Measurements from ENCODE around the gene SYNE1. TPM values are rescaled to one million over a fixed set of nuclear protein-coding genes. Genes with fewer than 3 reads are reported as not detected.
"Not testable (repeated sequence)": the region's sequence is repeated elsewhere in the genome, so short reads cannot be mapped to it uniquely, and the experiment has no call there.

The SYNE1 gene
- total and polyA plus RNA-seq, 4 experiments from 2014 or later: 22.5 to 228 (median 144) TPM

DNA sequence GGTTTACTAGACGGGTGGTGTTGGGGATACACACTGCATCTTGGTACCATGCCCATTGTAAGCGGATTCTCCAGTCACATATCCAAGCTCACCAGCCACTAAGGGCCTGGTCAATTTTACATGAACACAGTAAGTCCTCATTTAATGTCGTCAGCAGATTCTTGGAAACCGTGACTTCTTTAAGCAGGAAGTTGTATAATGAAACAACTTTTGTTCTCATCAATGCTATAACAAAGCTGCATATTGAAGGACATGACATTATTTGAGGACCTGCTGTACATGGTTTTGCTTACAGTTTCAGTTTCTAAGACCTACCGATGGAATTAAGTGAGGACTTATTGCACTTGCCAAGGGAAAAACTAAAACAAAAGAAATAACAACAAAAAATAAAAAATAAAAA, 295.6 kb downstream of the SYNE1 start:
- no peaks in the 10 kb centered on the region for H3K27me3 ChIP-seq (ENCODE audit: insufficient read depth, low read length)
- no peaks in the 10 kb centered on the region for H3K36me3 ChIP-seq (ENCODE audit: insufficient read depth, low read length)
- Mint-ChIP-seq H3K27me3 (peaks cover 0 to 3% of the 10 kb centered on the region in 2 donors), H3K36me3 (no peaks in the 10 kb centered on the region), H3K9me3 (peaks cover 0 to 1% (median 0%) of the 10 kb centered on the region in 8 donors), H3K27ac (no peak overlapping the region), H3K4me1 (peaks cover 0 to 2% (median 0%) of the 10 kb centered on the region in 4 donors), H3K4me3 (no peak overlapping the region)
- ChIA-PET CTCF (ENCODE audit: partially characterized antibody) (interaction anchor here (8.2 kb wide), 1 partner anchor 43 kb away, joined by 187 read pairs; no protein-coding TSS in a partner anchor), POLR2A (ENCODE audit: partially characterized antibody) (no interaction called here)
- no peaks in the 10 kb centered on the region for H3K4me1 ChIP-seq (ENCODE audit: insufficient read depth, low read length)
- no peak overlapping the region for H3K27ac ChIP-seq (ENCODE audit: low read depth, low read length)
- no peak overlapping the region for H3K4me3 ChIP-seq (ENCODE audit: low read length in 2 of 2)
- no peaks in the 10 kb centered on the region for H3K9me3 ChIP-seq (ENCODE audit: control insufficient read depth in 1 of 2, low read length in 2 of 2)
- no peak for DNase-seq
- intact Hi-C loops (cut with micrococcal nuclease): no loop called here

- Histone ChIP-seq H3K9me3 (ENCODE audit: control insufficient read depth in 1 of 2, low read length in 2 of 2) (no peaks in the 10 kb centered on the region), H3K36me3 (ENCODE audit: insufficient read depth, low read length) (no peaks in the 10 kb centered on the region), H3K27me3 (ENCODE audit: insufficient read depth, low read length) (no peaks in the 10 kb centered on the region), H3K27ac (ENCODE audit: low read depth, low read length) (no peak overlapping the region), H3K4me3 (ENCODE audit: low read length in 2 of 2) (no peak overlapping the region), H3K4me1 (ENCODE audit: insufficient read depth, low read length) (no peaks in the 10 kb centered on the region)
- peaks cover 0 to 1% (median 0%) of the 10 kb centered on the region in 8 donors for H3K9me3 Mint-ChIP-seq
- H3K4me3 Mint-ChIP-seq: peak overlapping the region in 1 of 8 donors; percentile 45
- intact Hi-C loops (cut with micrococcal nuclease): loop anchor here (1.0 to 2.0 kb wide), 7 partner anchors 29 to 663 kb away; no protein-coding TSS in a partner anchor
- ChIA-PET CTCF (ENCODE audit: partially characterized antibody) (interaction anchor here (0.7 to 8.2 kb wide), 28 partner anchors 10 to 648 kb away, joined by 3 to 187 read pairs (median 5); no protein-coding TSS in a partner anchor), POLR2A (ENCODE audit: partially characterized antibody) (interaction anchor here (0.6 to 3.2 kb wide), 5 partner anchors 28 to 648 kb away, joined by 3 to 22 read pairs (median 3); no protein-coding TSS in a partner anchor)
- H3K27ac Mint-ChIP-seq: no peak overlapping the region
- no peaks in the 10 kb centered on the region for H3K27me3 Mint-ChIP-seq
- peak in 4 of 5 donors; percentile 44 to 62 (median 52) for DNase-seq
- H3K36me3 Mint-ChIP-seq: no peaks in the 10 kb centered on the region
- peaks cover 0 to 2% (median 0%) of the 10 kb centered on the region in 4 donors for H3K4me1 Mint-ChIP-seq
Measured at GRCh38 chr6:152338335-152339125, 298.6 kb downstream of the SYNE1 start.

DNA sequence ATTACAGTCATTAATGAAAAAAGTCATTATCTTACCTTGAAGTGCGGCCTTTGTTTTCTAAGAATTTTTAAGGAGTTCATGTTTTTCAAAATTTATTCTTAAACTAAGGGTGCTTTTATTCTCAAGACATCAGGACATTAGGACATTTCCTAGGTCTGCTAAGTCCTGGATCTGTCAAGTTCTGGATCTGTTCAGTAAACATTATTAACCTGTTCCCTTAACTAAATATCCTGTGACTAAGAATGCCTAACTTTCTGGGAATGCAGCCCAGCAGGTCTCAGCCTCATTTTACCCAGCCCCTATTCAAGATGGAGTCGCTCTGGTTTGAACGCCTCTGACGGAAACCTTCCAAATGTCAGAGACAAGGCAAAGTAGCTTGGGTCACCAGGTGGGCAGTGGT, 302.6 kb downstream of the SYNE1 start:
- CTCF ChIA-PET (ENCODE audit: partially characterized antibody): interaction anchor here (8.2 kb wide), 1 partner anchor 36 kb away, joined by 187 read pairs; no protein-coding TSS in a partner anchor
- Histone ChIP-seq H3K9me3 (ENCODE audit: control insufficient read depth in 1 of 2, low read length in 2 of 2) (no peaks in the 10 kb centered on the region), H3K4me1 (ENCODE audit: insufficient read depth, low read length) (no peaks in the 10 kb centered on the region), H3K27ac (ENCODE audit: low read depth, low read length) (no peak overlapping the region), H3K27me3 (ENCODE audit: insufficient read depth, low read length) (no peaks in the 10 kb centered on the region), H3K36me3 (ENCODE audit: insufficient read depth, low read length) (no peaks in the 10 kb centered on the region), H3K4me3 (ENCODE audit: low read length in 2 of 2) (no peak overlapping the region)
- intact Hi-C loops (cut with micrococcal nuclease): no loop called here
- peaks cover 0 to 2% of the 10 kb centered on the region in 2 donors for H3K27me3 Mint-ChIP-seq
- peaks cover 0 to 2% (median 0%) of the 10 kb centered on the region in 4 donors for H3K4me1 Mint-ChIP-seq
- H3K36me3 Mint-ChIP-seq: no peaks in the 10 kb centered on the region
- no peak for DNase-seq
- POLR2A ChIA-PET (ENCODE audit: partially characterized antibody): no interaction called here
- H3K4me3 Mint-ChIP-seq: no peak overlapping the region
- no peak overlapping the region for H3K27ac Mint-ChIP-seq
- H3K9me3 Mint-ChIP-seq: peaks cover 0 to 1% (median 0%) of the 10 kb centered on the region in 8 donors

- H3K4me1 Mint-ChIP-seq: no peaks in the 10 kb centered on the region
- Histone ChIP-seq H3K36me3 (ENCODE audit: insufficient read depth, low read length) (no peaks in the 10 kb centered on the region), H3K9me3 (ENCODE audit: control insufficient read depth in 1 of 2, low read length in 2 of 2) (no peaks in the 10 kb centered on the region), H3K27me3 (ENCODE audit: insufficient read depth, low read length) (no peaks in the 10 kb centered on the region), H3K4me3 (ENCODE audit: low read length in 2 of 2) (no peak overlapping the region), H3K27ac (ENCODE audit: low read depth, low read length) (no peak overlapping the region), H3K4me1 (ENCODE audit: insufficient read depth, low read length) (no peaks in the 10 kb centered on the region)
- peaks cover 0 to 2% of the 10 kb centered on the region in 2 donors for H3K27me3 Mint-ChIP-seq
- no peak overlapping the region for H3K27ac Mint-ChIP-seq
- no peaks in the 10 kb centered on the region for H3K9me3 Mint-ChIP-seq
- no peak overlapping the region for H3K4me3 Mint-ChIP-seq
- ChIA-PET POLR2A (ENCODE audit: partially characterized antibody) (no interaction called here), CTCF (ENCODE audit: partially characterized antibody) (no interaction called here)
- intact Hi-C loops (cut with micrococcal nuclease): no loop called here
- no peaks in the 10 kb centered on the region for H3K36me3 Mint-ChIP-seq
- DNase-seq: no peak
Measured at GRCh38 chr6:152330961-152331360, 306.2 kb downstream of the SYNE1 start.

DNA sequence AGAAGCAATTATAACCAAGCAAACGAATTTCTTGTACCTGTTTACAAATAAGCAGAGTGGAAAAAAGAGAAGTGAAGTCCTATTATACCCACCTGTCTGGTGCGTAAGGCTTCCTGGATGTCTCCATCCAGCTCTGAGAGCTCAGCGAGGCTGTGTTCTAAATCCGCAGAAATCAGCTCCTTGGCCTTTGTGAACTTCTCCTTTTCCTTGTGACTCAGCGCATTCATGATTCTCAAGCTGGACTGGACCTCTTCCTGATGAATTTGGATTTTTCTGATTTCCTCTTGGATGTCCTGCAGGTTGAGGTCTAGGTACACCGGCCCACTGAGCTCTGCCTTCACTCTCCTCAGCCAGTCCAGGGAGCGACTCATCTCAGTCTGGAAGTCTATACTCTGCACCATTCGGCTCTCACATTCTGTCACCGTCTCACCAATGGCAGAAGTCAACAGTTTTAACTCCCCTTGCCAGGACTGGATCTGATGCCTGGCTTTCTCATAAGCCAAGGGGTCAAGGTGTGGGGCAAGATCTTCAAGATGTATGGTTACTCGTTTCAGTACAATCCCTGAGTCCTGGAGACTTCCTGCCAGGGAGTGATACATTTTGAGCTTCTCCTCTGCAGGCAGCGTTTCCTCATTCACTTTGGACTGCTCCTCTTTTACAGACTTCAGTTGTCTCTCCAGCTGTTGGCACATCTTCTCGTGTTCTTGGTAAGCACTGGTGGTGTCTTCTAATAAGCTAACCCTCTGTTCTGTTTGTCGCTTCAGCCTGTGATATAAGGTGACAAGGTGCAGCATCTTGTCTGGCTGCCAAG, 307.3 kb downstream of the SYNE1 start:
- Histone ChIP-seq H3K9me3 (ENCODE audit: control insufficient read depth in 1 of 2, low read length in 2 of 2) (no peaks in the 10 kb centered on the region), H3K36me3 (ENCODE audit: insufficient read depth, low read length) (no peaks in the 10 kb centered on the region), H3K27me3 (ENCODE audit: insufficient read depth, low read length) (no peaks in the 10 kb centered on the region), H3K4me1 (ENCODE audit: insufficient read depth, low read length) (no peaks in the 10 kb centered on the region), H3K27ac (ENCODE audit: low read depth, low read length) (no peak overlapping the region), H3K4me3 (ENCODE audit: low read length in 2 of 2) (no peak overlapping the region)
- H3K36me3 Mint-ChIP-seq: no peaks in the 10 kb centered on the region
- DNase-seq: no peak
- peaks cover 0 to 2% of the 10 kb centered on the region in 2 donors for H3K27me3 Mint-ChIP-seq
- H3K4me3 Mint-ChIP-seq: no peak overlapping the region
- POLR2A ChIA-PET (ENCODE audit: partially characterized antibody): no interaction called here
- intact Hi-C loops (cut with micrococcal nuclease): no loop called here
- H3K27ac Mint-ChIP-seq: no peak overlapping the region
- CTCF ChIA-PET (ENCODE audit: partially characterized antibody): interaction anchor here (0.6 to 3.6 kb wide), 3 partner anchors 20 to 1281 kb away, joined by 3 to 10 read pairs (median 3); no protein-coding TSS in a partner anchor
- H3K9me3 Mint-ChIP-seq: no peaks in the 10 kb centered on the region
- no peaks in the 10 kb centered on the region for H3K4me1 Mint-ChIP-seq

- H3K4me1 Mint-ChIP-seq; H3K9me3 Mint-ChIP-seq; H3K27ac Mint-ChIP-seq; POLR2A ChIA-PET (ENCODE audit: partially characterized antibody); H3K36me3 ChIP-seq (ENCODE audit: insufficient read depth, low read length); H3K27ac ChIP-seq (ENCODE audit: low read depth, low read length); H3K4me3 Mint-ChIP-seq; H3K27me3 ChIP-seq (ENCODE audit: insufficient read depth, low read length); intact Hi-C loops (cut with micrococcal nuclease); H3K36me3 Mint-ChIP-seq; H3K4me3 ChIP-seq (ENCODE audit: low read length in 2 of 2); H3K9me3 ChIP-seq (ENCODE audit: control insufficient read depth in 1 of 2, low read length in 2 of 2); H3K27me3 Mint-ChIP-seq; H3K4me1 ChIP-seq (ENCODE audit: insufficient read depth, low read length); DNase-seq: not testable (repeated sequence)
- CTCF ChIA-PET (ENCODE audit: partially characterized antibody): interaction anchor here (3.6 kb wide), 1 partner anchor 27 kb away, joined by 10 read pairs; no protein-coding TSS in a partner anchor
Measured at GRCh38 chr6:152328200-152328599, 309.0 kb downstream of the SYNE1 start.

DNA sequence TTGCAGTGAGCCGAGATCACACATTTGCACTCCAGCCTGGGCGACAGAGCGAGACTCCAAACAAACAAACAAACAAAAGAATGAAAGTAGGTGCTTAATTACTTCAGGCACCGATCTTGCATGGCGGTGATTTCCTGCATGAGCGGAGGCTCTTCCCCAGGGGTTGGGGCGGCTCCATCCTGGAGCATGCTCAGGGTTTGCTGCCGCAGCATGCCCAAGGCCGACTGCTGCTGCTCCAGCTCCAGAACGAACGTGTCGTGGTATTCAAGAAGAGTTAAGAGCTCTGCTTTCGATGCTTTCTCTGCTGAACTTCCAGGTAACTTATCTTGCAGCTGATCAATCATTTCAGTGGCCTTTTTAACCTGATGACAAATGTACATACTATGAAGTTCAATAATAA, 313.8 kb downstream of the SYNE1 start:
- no peaks in the 10 kb centered on the region for H3K9me3 ChIP-seq (ENCODE audit: control insufficient read depth in 1 of 2, low read length in 2 of 2)
- CTCF ChIA-PET (ENCODE audit: partially characterized antibody): interaction anchor here (0.9 kb wide), 1 partner anchor 14 kb away, joined by 5 read pairs; no protein-coding TSS in a partner anchor
- no peaks in the 10 kb centered on the region for H3K4me1 Mint-ChIP-seq
- no peaks in the 10 kb centered on the region for H3K27me3 ChIP-seq (ENCODE audit: insufficient read depth, low read length)
- no peaks in the 10 kb centered on the region for H3K36me3 Mint-ChIP-seq
- intact Hi-C loops (cut with micrococcal nuclease): no loop called here
- peaks cover 5 to 11% of the 10 kb centered on the region in 2 donors for H3K27me3 Mint-ChIP-seq
- no peak overlapping the region for H3K27ac ChIP-seq (ENCODE audit: low read depth, low read length)
- H3K27ac Mint-ChIP-seq: no peak overlapping the region
- POLR2A ChIA-PET (ENCODE audit: partially characterized antibody): interaction anchor here (1.6 kb wide), 1 partner anchor 22 kb away, joined by 3 read pairs; no protein-coding TSS in a partner anchor
- no peak overlapping the region for H3K4me3 ChIP-seq (ENCODE audit: low read length in 2 of 2)
- H3K4me1 ChIP-seq (ENCODE audit: insufficient read depth, low read length): no peaks in the 10 kb centered on the region
- H3K36me3 ChIP-seq (ENCODE audit: insufficient read depth, low read length): no peaks in the 10 kb centered on the region
- H3K4me3 Mint-ChIP-seq: no peak overlapping the region
- no peaks in the 10 kb centered on the region for H3K9me3 Mint-ChIP-seq
- no peak for DNase-seq
